ENCODE data around the gene ADRA2B. TPM values are rescaled to one million over a fixed set of nuclear protein-coding genes. Genes with fewer than 3 reads are reported as not detected.
A peak's percentile ranks its signal among the peaks of the same experiment; 100 is the strongest.
"Not testable (repeated sequence)": the region's sequence is repeated elsewhere in the genome, so short reads cannot be mapped to it uniquely, and the experiment has no call there.

Gene ADRA2B
- 1 to 10 TPM; 2.1 to 6.0 (median 4.0) TPM for total RNA-seq

DNA sequence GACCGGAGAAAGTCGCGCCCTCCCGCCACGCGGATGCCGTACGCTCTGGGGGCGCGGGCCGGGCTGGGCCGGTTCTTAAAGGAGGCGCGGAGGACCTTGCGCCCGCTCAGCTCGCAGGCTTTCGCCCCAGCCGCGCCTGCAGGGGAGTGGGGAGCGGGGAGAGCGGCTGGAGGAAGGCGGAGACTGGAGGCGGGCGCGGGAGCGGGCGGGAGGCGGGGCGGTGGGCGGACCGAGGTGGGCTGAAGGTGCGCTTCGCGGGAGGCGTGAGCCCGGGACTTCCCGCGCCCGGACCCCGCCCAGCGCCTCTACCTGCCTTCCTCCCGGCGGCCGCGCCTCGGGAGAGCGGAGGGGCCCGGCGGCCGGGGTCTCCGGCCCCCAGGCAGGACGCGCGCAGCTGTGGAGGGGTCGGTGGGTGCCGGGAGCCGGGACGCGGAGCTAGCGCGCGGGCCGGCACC lies at the start of gene ADRA2B:
Gene ADRA2B (minus strand): TSS at position 148 of the 455 bp plus-strand sequence. CDS start 422 bp downstream, outside the sequence.
- no peak for DNase-seq (ENCODE audit: extremely low spot score)
- WGBS: 0% methylated on average over 14 of the region's 64 CpGs
- Histone ChIP-seq H3K4me1 (peaks cover 12 to 18% (median 17%) of the 10 kb centered on the region in 4 donors), H3K27me3 (peaks cover 8 to 76% (median 26%) of the 10 kb centered on the region in 4 donors), H3K36me3 (no peaks in the 10 kb centered on the region), H3K27ac (replicated peaks in 1 of 4) (peak within 1 kb of the TSS; percentile 46 to 62 (median 48)), H3K9me3 (no peaks in the 10 kb centered on the region), H3K4me3 (peak within 1 kb of the TSS; percentile 58 to 72 (median 64))
- TF ChIP-seq POLR2AphosphoS5 (IDR thresholded peaks at IDR 0.05) (peak in 1 of 2 donors; percentile 42), EP300 (IDR thresholded peaks at IDR 0.05) (no peak)
- intact Hi-C loops (cut with DNase I): loop anchor here (5.0 kb wide), 1 partner anchor 124 kb away; the partner anchor contains the start of gene ANKRD36C

DNA sequence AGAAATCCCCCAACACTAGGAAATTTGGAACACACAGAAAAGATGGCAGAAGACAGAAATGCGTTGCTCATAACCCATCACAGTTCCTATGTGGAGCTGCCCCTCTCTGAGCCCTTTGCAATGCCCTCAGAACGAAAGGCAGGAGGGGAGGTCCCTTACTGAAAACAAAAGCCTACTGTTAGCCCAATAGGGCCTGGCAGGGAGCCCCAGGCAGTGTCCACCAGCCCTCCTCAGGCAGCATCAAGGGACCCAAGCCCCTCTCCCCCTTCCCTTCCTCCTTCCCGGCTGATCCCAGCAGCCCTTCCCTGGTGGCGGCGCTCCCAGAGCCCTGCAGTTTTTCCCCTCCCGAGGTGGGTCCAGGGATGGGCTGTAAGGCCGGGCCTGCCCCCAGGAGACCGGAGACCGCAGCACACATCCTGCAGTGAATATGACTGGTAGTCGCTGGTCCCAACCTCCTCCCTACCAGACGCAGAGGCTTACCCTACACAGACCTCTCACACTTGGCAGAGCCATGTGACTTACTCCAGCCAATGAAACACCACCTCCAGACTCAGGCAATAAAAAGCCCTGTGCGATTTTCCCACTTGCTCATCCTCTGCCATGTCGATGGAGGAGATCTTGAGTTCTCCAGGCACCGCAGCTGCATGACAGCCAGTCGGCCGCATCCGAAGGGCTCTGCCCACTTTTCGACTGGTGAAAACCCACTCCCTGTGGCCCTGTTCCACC lies 48.3 kb upstream of the ADRA2B start:
- Histone ChIP-seq H3K9me3 (peaks cover 0 to 11% (median 2%) of the 10 kb centered on the region in 4 donors), H3K27me3 (peaks cover 0 to 12% (median 0%) of the 10 kb centered on the region in 4 donors), H3K4me1 (no peaks in the 10 kb centered on the region), H3K36me3 (no peaks in the 10 kb centered on the region), H3K4me3 (no peak overlapping the region), H3K27ac (replicated peaks in 1 of 4) (no peak overlapping the region)
- TF ChIP-seq POLR2A (IDR thresholded peaks at IDR 0.05; ENCODE audit: low read depth): no peak
- WGBS: 80% methylated on average over 14 of the region's 18 CpGs
- no peak for DNase-seq (ENCODE audit: extremely low spot score)
- intact Hi-C loops (cut with DNase I): no loop called here

DNA sequence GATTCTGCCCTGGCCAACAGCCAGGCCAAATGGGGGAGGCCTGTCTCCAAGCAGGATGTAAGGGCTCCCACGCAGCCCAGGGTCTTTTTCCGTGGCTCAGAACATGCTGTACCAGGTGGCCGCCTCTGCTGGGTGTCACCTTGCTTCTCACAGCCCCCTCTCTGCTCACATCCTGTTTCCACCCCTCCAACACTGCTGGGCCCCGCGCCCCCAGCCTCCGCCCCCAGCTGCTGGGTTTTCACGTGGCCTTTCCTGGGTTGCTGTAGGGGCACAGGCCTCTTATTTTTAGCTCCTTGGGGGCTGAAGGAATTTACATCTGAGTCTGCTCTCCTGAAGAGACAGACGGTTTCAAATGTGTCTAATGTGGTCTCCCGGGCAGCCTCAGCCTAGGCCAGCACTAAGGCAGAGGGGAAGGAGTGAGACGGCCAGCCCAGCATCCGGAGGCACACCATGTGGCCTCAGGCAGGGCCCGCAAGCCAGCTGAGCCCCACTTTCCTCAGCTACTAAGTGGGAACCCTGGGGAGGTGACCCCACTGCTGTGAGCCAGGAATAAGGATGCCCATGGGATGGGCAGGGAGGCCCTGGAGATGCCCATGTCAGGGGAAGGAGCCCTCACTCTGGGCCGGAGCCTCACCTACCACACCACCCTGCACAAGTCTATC lies 47.5 kb upstream of the ADRA2B start:
- intact Hi-C loops (cut with DNase I): no loop called here
- Histone ChIP-seq H3K36me3 (no peaks in the 10 kb centered on the region), H3K27me3 (peaks cover 0 to 12% (median 0%) of the 10 kb centered on the region in 4 donors), H3K27ac (replicated peaks in 1 of 4) (no peak overlapping the region), H3K4me3 (no peak overlapping the region), H3K4me1 (no peaks in the 10 kb centered on the region), H3K9me3 (peaks cover 0 to 11% (median 1%) of the 10 kb centered on the region in 4 donors)
- no peak for DNase-seq (ENCODE audit: extremely low spot score)
- 58% methylated on average over 9 of the region's 13 CpGs for WGBS
- TF ChIP-seq, protein P1, sequence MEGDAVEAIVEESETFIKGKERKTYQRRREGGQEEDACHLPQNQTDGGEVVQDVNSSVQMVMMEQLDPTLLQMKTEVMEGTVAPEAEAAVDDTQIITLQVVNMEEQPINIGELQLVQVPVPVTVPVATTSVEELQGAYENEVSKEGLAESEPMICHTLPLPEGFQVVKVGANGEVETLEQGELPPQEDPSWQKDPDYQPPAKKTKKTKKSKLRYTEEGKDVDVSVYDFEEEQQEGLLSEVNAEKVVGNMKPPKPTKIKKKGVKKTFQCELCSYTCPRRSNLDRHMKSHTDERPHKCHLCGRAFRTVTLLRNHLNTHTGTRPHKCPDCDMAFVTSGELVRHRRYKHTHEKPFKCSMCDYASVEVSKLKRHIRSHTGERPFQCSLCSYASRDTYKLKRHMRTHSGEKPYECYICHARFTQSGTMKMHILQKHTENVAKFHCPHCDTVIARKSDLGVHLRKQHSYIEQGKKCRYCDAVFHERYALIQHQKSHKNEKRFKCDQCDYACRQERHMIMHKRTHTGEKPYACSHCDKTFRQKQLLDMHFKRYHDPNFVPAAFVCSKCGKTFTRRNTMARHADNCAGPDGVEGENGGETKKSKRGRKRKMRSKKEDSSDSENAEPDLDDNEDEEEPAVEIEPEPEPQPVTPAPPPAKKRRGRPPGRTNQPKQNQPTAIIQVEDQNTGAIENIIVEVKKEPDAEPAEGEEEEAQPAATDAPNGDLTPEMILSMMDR (IDR thresholded peaks at IDR 0.05): no peak
- TF ChIP-seq EP300 (IDR thresholded peaks at IDR 0.05): no peak
- no peak for TF ChIP-seq POLR2A (IDR thresholded peaks at IDR 0.05; ENCODE audit: low read depth)
- no peak for TF ChIP-seq POLR2AphosphoS5 (IDR thresholded peaks at IDR 0.05)

DNA sequence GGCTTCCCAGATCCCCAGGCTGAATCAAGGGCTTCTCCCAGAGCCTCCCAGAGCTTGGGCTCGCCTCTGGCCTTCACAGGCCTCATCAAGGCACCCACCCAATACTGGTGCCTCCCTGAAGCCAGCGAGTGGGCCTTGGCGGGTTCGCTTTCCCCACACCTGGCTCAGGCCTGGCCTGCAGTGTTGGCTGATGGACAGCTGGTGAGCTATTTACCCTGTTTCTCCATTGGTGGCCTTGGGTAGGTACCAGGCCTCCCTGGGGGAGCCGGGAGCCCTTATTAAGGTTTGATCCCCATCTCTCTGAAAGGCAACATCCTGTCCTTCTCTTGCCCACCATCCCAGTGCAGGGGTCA lies 47.0 kb upstream of the ADRA2B start:
- WGBS: 97% methylated on average over 4 of the region's 5 CpGs

DNA sequence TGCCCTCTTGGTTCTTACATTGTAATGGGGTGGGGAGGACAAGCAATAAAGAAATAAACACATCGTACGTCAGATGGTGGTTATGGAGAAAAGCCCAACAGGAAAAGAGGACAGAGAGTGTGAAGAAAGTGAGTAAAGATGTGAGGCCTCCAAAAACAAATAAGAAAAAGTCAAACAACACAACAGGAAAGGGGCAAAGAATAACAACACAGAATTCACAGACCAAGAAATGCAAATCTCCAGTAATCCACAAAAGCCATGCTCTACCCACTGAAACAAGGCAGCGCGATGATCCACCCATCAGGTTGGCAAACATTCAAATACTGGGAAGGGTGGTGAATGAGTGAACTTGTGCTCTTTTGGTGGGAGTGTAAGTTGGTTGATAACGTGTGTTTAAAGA lies 45.5 kb upstream of the ADRA2B start:
- Histone ChIP-seq H3K27me3 (peaks cover 0 to 27% (median 0%) of the 10 kb centered on the region in 4 donors), H3K27ac (replicated peaks in 1 of 4) (no peak overlapping the region), H3K9me3 (peaks cover 0 to 11% (median 1%) of the 10 kb centered on the region in 4 donors), H3K4me1 (no peaks in the 10 kb centered on the region), H3K4me3 (no peak overlapping the region), H3K36me3 (no peaks in the 10 kb centered on the region)
- intact Hi-C loops (cut with DNase I): no loop called here
- TF ChIP-seq, protein P1 (IDR thresholded peaks at IDR 0.05): no peak
- no peak for TF ChIP-seq EP300 (IDR thresholded peaks at IDR 0.05)
- no peak for TF ChIP-seq POLR2AphosphoS5 (IDR thresholded peaks at IDR 0.05)
- TF ChIP-seq POLR2A (IDR thresholded peaks at IDR 0.05; ENCODE audit: low read depth): no peak
- no peak for DNase-seq (ENCODE audit: extremely low spot score)
- 42% methylated on average over 5 of the region's 5 CpGs for WGBS

More for the DNA sequence above, 47.0 kb upstream of the ADRA2B start:
- Histone ChIP-seq H3K4me3 (no peak overlapping the region), H3K4me1 (no peaks in the 10 kb centered on the region), H3K27ac (replicated peaks in 1 of 4) (no peak overlapping the region), H3K27me3 (peaks cover 0 to 12% (median 0%) of the 10 kb centered on the region in 4 donors), H3K9me3 (peaks cover 0 to 11% (median 1%) of the 10 kb centered on the region in 4 donors), H3K36me3 (no peaks in the 10 kb centered on the region)
- intact Hi-C loops (cut with DNase I): no loop called here
- TF ChIP-seq, protein P1 (IDR thresholded peaks at IDR 0.05): no peak
- no peak for DNase-seq (ENCODE audit: extremely low spot score)

DNA sequence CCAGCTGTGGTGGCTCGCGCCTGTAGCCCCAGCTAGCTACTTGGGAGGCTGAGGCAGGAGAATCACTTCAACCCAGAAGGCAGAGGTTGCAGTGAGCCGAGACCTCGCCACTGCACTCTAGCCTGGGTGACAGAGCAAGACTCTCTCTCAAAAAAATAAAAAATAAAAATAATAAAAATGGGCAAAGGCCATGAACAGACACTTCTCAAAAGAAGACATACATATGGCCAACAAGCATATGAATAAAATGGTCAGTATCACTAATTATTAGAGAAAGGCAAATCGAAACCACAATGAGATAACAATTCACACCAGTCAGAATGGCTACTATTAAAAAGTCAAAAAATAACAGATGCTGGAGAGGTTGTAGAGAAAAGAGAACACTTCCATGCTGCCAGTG lies 44.0 kb upstream of the ADRA2B start:
- peaks cover 0 to 11% (median 1%) of the 10 kb centered on the region in 4 donors for H3K9me3 ChIP-seq
- DNase-seq (ENCODE audit: extremely low spot score); H3K36me3 ChIP-seq; H3K4me3 ChIP-seq; H3K27ac ChIP-seq (replicated peaks in 1 of 4); intact Hi-C loops (cut with DNase I); H3K4me1 ChIP-seq: not testable (repeated sequence)
- peaks cover 0 to 29% (median 0%) of the 10 kb centered on the region in 4 donors for H3K27me3 ChIP-seq
- WGBS: 94% methylated on average over 5 of the region's 5 CpGs

All from esophagus muscularis mucosa (tissue), 4 donors.